Neural cell (in vitro differentiated cells): Measurements from ENCODE around the gene FEZF2. TPM values are rescaled to one million over a fixed set of nuclear protein-coding genes. Genes with fewer than 3 reads are reported as not detected.

Source experiments
- H2AFZ ChIP-seq: fragments of 200-600, 300-800 bp; sonication (generic), shearing (Covaris generic); 2 replicates; pipeline ENCODE4 v1.6.0; 2014; ENCODE audit warnings: low read depth, mild to moderate bottlenecking, antibody characterized with exemption, low read length, moderate library complexity
- H3F3A ChIP-seq: fragments of 200-600 bp; shearing (Covaris generic); 2 replicates; pipeline ENCODE4 v1.6.1; 2016; ENCODE audit warnings: mild to moderate bottlenecking, moderate library complexity, mixed read lengths, antibody characterized with exemption, low read length; ENCODE audit not compliant: insufficient read depth, poor library complexity, severe bottlenecking
- H3K27ac ChIP-seq: fragments of 200-600, 300-800 bp; sonication (generic), shearing (Covaris generic); 2 replicates; pipeline ENCODE4 v1.5.1; 2014; ENCODE audit warnings: mild to moderate bottlenecking, low read length, moderate library complexity
- H3K27me3 ChIP-seq: fragments of 300-800, 200-600 bp; sonication (generic), shearing (Covaris generic); 2 replicates; pipeline ENCODE4 v1.6.0; 2014; ENCODE audit warnings: mild to moderate bottlenecking, low read depth, low read length, moderate library complexity; ENCODE audit not compliant: insufficient read depth
- H3K36me3 ChIP-seq: fragments of 300-800, 200-600 bp; sonication (generic), shearing (Covaris generic); 2 replicates; pipeline ENCODE4 v1.5.1; 2014; ENCODE audit warnings: mild to moderate bottlenecking, antibody characterized with exemption, low read length, moderate library complexity; ENCODE audit not compliant: insufficient read depth
- H3K4me2 ChIP-seq: fragments of 300-800, 200-600 bp; sonication (generic), shearing (Covaris generic); 2 replicates; pipeline ENCODE4 v1.6.0; 2014; ENCODE audit warnings: mild to moderate bottlenecking, low read length
- H3K4me3 ChIP-seq: fragments of 300-800, 200-600 bp; sonication (generic), shearing (Covaris generic); 2 replicates; pipeline ENCODE4 v1.5.1; 2014; ENCODE audit warnings: mild to moderate bottlenecking, low read length, moderate library complexity
- H3K79me2 ChIP-seq: fragments of 200-600 bp; shearing (Covaris generic); replicated peaks from 2 replicates; pipeline ENCODE4 v1.6.0; 2014; ENCODE audit warnings: mild to moderate bottlenecking, low read length, moderate library complexity; ENCODE audit not compliant: insufficient read depth
- H3K9ac ChIP-seq: fragments of 300-800, 200-600 bp; sonication (generic), shearing (Covaris generic); 2 replicates; pipeline ENCODE4 v1.6.1; 2016; ENCODE audit warnings: mild to moderate bottlenecking, low read length, mixed read lengths
- H3K9me2 ChIP-seq: fragments of 200-600 bp; shearing (Covaris generic); 2 replicates; pipeline ENCODE4 v1.6.1; 2016; ENCODE audit warnings: mild to moderate bottlenecking, low read length, mixed read lengths; ENCODE audit not compliant: insufficient read depth
- H3K9me3 ChIP-seq: fragments of 200-600, 300-800 bp; sonication (generic), shearing (Covaris generic); 2 replicates; pipeline ENCODE4 v1.6.1; 2016; ENCODE audit warnings: mild to moderate bottlenecking, mixed run types, low read length, moderate library complexity, mixed read lengths
- H4K20me1 ChIP-seq: fragments of 200-600 bp; shearing (Covaris generic); 2 replicates; pipeline ENCODE4 v1.6.1; 2016; ENCODE audit warnings: mild to moderate bottlenecking, mixed run types; ENCODE audit not compliant: insufficient read depth
- CTCF ChIP-seq: fragments of 450-650 bp; IDR thresholded peaks from 2 replicates; pipeline ENCODE4 v1.5.1; 2014; ENCODE audit warnings: antibody characterized with exemption, mild to moderate bottlenecking, moderate library complexity; ENCODE audit not compliant: poor library complexity, severe bottlenecking
- EP300 ChIP-seq: fragments of 450-650 bp; conservative IDR thresholded peaks from 2 replicates; pipeline ENCODE4 v1.6.1; 2014; ENCODE audit warnings: antibody characterized with exemption, mild to moderate bottlenecking, moderate library complexity; ENCODE audit not compliant: poor library complexity, severe bottlenecking
- EZH2 ChIP-seq: fragments of 200-600, 300-800 bp; shearing (Covaris generic), sonication (generic); IDR thresholded peaks from 2 replicates; pipeline ENCODE4 v1.6.1; 2014; ENCODE audit warnings: antibody characterized with exemption, low read length, borderline replicate concordance, mild to moderate bottlenecking; ENCODE audit not compliant: insufficient read depth, poor library complexity, severe bottlenecking
- POLR2AphosphoS5 ChIP-seq: IDR thresholded peaks from 2 replicates; pipeline ENCODE4 v1.6.1; 2012
- RAD21 ChIP-seq: fragments of 450-650 bp; conservative IDR thresholded peaks from 2 replicates; pipeline ENCODE4 v1.6.1; 2014; ENCODE audit warnings: antibody characterized with exemption, mild to moderate bottlenecking, moderate library complexity
- REST ChIP-seq: IDR thresholded peaks from 2 replicates; pipeline ENCODE4 v1.6.1; 2012; ENCODE audit warnings: borderline replicate concordance
- SMC3 ChIP-seq: fragments of 450-650 bp; conservative IDR thresholded peaks from 2 replicates; pipeline ENCODE4 v1.6.1; 2014; ENCODE audit warnings: antibody characterized with exemption, mild to moderate bottlenecking, moderate library complexity; ENCODE audit not compliant: poor library complexity
- TAF1 ChIP-seq: IDR thresholded peaks from 2 replicates; pipeline ENCODE4 v1.6.1; 2012; ENCODE audit warnings: low read depth
- polyA plus RNA-seq: library from polyadenylated mRNA; depleted of rRNA; stranded (reverse); fragments of >200 nt; gene quantifications from 2 replicates; pipeline ENCODE4 v1.2.3, GENCODE V29; 2014

Gene FEZF2
- polyA plus RNA-seq, 1 donor from 2014 or later: 0.47 TPM

GRCh38 chr3:62379321-62379798, 6.0 kb upstream of the FEZF2 start:
- H3K4me3 ChIP-seq: no peak overlapping the region
- no peak for TF ChIP-seq CTCF
- TF ChIP-seq EZH2: peak; percentile 16
- TF ChIP-seq POLR2AphosphoS5: peak; percentile 16
- peaks cover 79% of the 10 kb centered on the region for H3K27me3 ChIP-seq
- no peaks in the 10 kb centered on the region for H4K20me1 ChIP-seq
- H2AFZ ChIP-seq: no peak overlapping the region
- H3F3A ChIP-seq: peaks cover 11% of the 10 kb centered on the region
- no peak overlapping the region for H3K9ac ChIP-seq
- H3K9me3 ChIP-seq: no peaks in the 10 kb centered on the region
- H3K27ac ChIP-seq: no peak overlapping the region
- H3K36me3 ChIP-seq: no peaks in the 10 kb centered on the region
- H3K79me2 ChIP-seq: no peaks in the 10 kb centered on the region
- no peaks in the 10 kb centered on the region for H3K9me2 ChIP-seq
- no peak overlapping the region for H3K4me2 ChIP-seq

GRCh38 chr3:62378921-62379320, 5.6 kb upstream of the FEZF2 start:
- H3K27me3 ChIP-seq: peaks cover 84% of the 10 kb centered on the region
- no peaks in the 10 kb centered on the region for H3K79me2 ChIP-seq
- no peaks in the 10 kb centered on the region for H4K20me1 ChIP-seq
- no peaks in the 10 kb centered on the region for H3K36me3 ChIP-seq
- TF ChIP-seq TAF1 (no peak), POLR2AphosphoS5 (no peak), REST (no peak), RAD21 (no peak), SMC3 (no peak), EP300 (no peak), EZH2 (no peak), CTCF (no peak)
- peaks cover 11% of the 10 kb centered on the region for H3F3A ChIP-seq
- H3K9me2 ChIP-seq: no peaks in the 10 kb centered on the region
- H3K4me2 ChIP-seq: no peak overlapping the region
- no peak overlapping the region for H3K27ac ChIP-seq
- H3K9me3 ChIP-seq: no peaks in the 10 kb centered on the region
- no peak overlapping the region for H2AFZ ChIP-seq
- H3K9ac ChIP-seq: no peak overlapping the region
- H3K4me3 ChIP-seq: peak overlapping the region; percentile 47
